WTC11 (cell line): Measurements from ENCODE around the gene LMF2. TPM values are rescaled to one million over a fixed set of nuclear protein-coding genes. Genes with fewer than 3 reads are reported as not detected.

Experiments
- ATAC-seq: fragments of 200-7000 bp; cut with Tn5 transposase; 2 replicates; pipeline ENCODE4 v1.10.0; 2021; ENCODE audit warnings: mild to moderate bottlenecking, moderate library complexity
- CTCF ChIA-PET: fragments of 300-600 bp; sonication (Branson Sonifier 250); formaldehyde crosslinking; loops from one replicate; lab custom pipeline; 2021; ENCODE audit warnings: antibody characterized with exemption; lab: Charles Lee
- POLR2A ChIA-PET: fragments of 350-600 bp; sonication (Branson Sonifier 250); formaldehyde crosslinking; loops from one replicate; lab custom pipeline; 2021; ENCODE audit warnings: antibody characterized with exemption; lab: Charles Lee
- DNase-seq: peaks from one replicate; pipeline ENCODE4 v3.0.0; 2021; ENCODE audit warnings: low spot score
- H3K27ac Mint-ChIP-seq: 2 replicates; pipeline ENCODE4 v1.8.0; 2021; ENCODE audit warnings: mixed read lengths
- H3K27me3 Mint-ChIP-seq: 2 replicates; pipeline ENCODE4 v1.8.0; 2021; ENCODE audit warnings: low read depth, mild to moderate bottlenecking, moderate library complexity, mixed read lengths
- H3K36me3 Mint-ChIP-seq: 2 replicates; pipeline ENCODE4 v1.8.0; 2021; ENCODE audit warnings: mixed read lengths
- H3K4me1 Mint-ChIP-seq: 2 replicates; pipeline ENCODE4 v1.8.0; 2022; ENCODE audit warnings: mixed read lengths
- H3K4me3 Mint-ChIP-seq: 2 replicates; pipeline ENCODE4 v1.8.0; 2021; ENCODE audit warnings: mild to moderate bottlenecking, moderate library complexity, mixed read lengths
- H3K9me3 Mint-ChIP-seq: 2 replicates; pipeline ENCODE4 v1.8.0; 2021; ENCODE audit warnings: mixed read lengths
- EMX1 ChIP-seq: fragments of 250-450 bp; sonication (Bioruptor Pico); IDR thresholded peaks from 2 replicates; pipeline ENCODE4 v1.8.0; 2021; ENCODE audit warnings: mild to moderate bottlenecking
- GTF2I ChIP-seq: fragments of 250-450 bp; sonication (Bioruptor Pico); conservative IDR thresholded peaks from 2 replicates; pipeline ENCODE4 v1.4.0; 2021; ENCODE audit warnings: mild to moderate bottlenecking
- JUN ChIP-seq: sonication (generic); formaldehyde crosslinking; IDR thresholded peaks from 2 replicates; pipeline ENCODE4 v1.8.0; 2023; ENCODE audit warnings: mild to moderate bottlenecking, missing genetic modification reagents
- PRRX2 ChIP-seq: fragments of 250-450 bp; sonication (Bioruptor Pico); IDR thresholded peaks from 2 replicates; pipeline ENCODE4 v1.8.0; 2021; ENCODE audit warnings: mild to moderate bottlenecking
- RORB ChIP-seq: fragments of 250-450 bp; sonication (Bioruptor Pico); IDR thresholded peaks from 2 replicates; pipeline ENCODE4 v1.9.0; 2021; ENCODE audit warnings: mild to moderate bottlenecking
- TEAD1 ChIP-seq: sonication (generic); formaldehyde crosslinking; IDR thresholded peaks from 2 replicates; pipeline ENCODE4 v1.8.0; 2022; ENCODE audit warnings: mild to moderate bottlenecking, missing genetic modification reagents
- ZBTB21 ChIP-seq: sonication (generic); formaldehyde crosslinking; IDR thresholded peaks from 2 replicates; pipeline ENCODE4 v1.8.1; 2023; ENCODE audit warnings: mild to moderate bottlenecking, missing genetic modification reagents, borderline replicate concordance
- ZNF317 ChIP-seq: sonication (generic); formaldehyde crosslinking; IDR thresholded peaks from 2 replicates; pipeline ENCODE4 v1.8.1; 2023; ENCODE audit warnings: low read depth, mild to moderate bottlenecking, moderate library complexity, missing genetic modification reagents, borderline replicate concordance
- ZNF396 ChIP-seq: fragments of 250-450 bp; sonication (Bioruptor Pico); IDR thresholded peaks from 2 replicates; pipeline ENCODE4 v1.8.0; 2021; ENCODE audit warnings: mild to moderate bottlenecking, moderate library complexity, borderline replicate concordance
- total RNA-seq: library from RNA; stranded (reverse); gene quantifications from 3 replicates; pipeline ENCODE4 v1.2.3, GENCODE V29; 2021
- TF ChIP-seq, protein P1 (sequence below): sonication (generic); formaldehyde crosslinking; IDR thresholded peaks from 2 replicates; pipeline ENCODE4 v1.8.1; 2022; ENCODE audit warnings: low read depth, mild to moderate bottlenecking, moderate library complexity, missing genetic modification reagents, borderline replicate concordance
- TF ChIP-seq, protein P2 (sequence below): fragments of 250-450 bp; sonication (Bioruptor Pico); IDR thresholded peaks from 2 replicates; pipeline ENCODE4 v2.1.2; 2022; ENCODE audit warnings: mild to moderate bottlenecking, moderate library complexity
- TF ChIP-seq, protein P3 (sequence below): fragments of 250-450 bp; sonication (Bioruptor Pico); IDR thresholded peaks from 2 replicates; pipeline ENCODE4 v1.9.0; 2021; ENCODE audit warnings: mild to moderate bottlenecking
- TF ChIP-seq, protein P4 (sequence below): sonication (generic); formaldehyde crosslinking; IDR thresholded peaks from 2 replicates; pipeline ENCODE4 v1.8.1; 2023; ENCODE audit warnings: mild to moderate bottlenecking, missing genetic modification reagents

The LMF2 gene
- total RNA-seq, 1 experiment from 2014 or later, result 43.7 TPM

DNA sequence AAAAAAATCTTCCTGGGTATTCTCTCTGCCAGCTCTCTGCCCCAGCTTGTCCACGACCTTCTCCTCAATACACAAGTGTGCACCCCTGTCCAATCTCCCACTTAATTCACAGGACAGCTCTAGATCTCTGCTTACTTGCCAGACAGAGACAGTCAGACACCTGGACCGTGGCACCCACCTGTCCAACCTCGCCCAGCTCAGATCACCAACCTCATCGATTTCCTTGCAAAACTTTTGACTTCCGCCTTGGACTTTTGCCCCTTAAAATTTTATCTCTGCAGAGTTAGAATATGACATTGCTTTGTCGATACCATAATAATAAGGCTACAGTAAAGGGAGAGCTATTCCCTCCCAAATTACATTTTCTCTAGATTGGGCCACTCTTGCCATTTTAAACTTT is 10.4 kb downstream of the LMF2 start:
- CTCF ChIA-PET, result interaction anchor here (0.6 to 2.6 kb wide), 17 partner anchors 9 to 264 kb away, joined by 3 to 24 read pairs (median 6); partner anchors contain the start of genes ADM2, LMF2, NCAPH2 and SCO2
- Mint-ChIP-seq H3K4me1 (peaks cover 6% of the 10 kb centered on the region), H3K27me3 (peaks cover 4% of the 10 kb centered on the region), H3K9me3 (no peaks in the 10 kb centered on the region), H3K27ac (no peak overlapping the region), H3K36me3 (no peaks in the 10 kb centered on the region), H3K4me3 (no peak overlapping the region)
- no peak for DNase-seq
- no peak for TF ChIP-seq ZBTB21
- POLR2A ChIA-PET, result interaction anchor here (0.7 to 1.5 kb wide), 2 partner anchors 12 to 31 kb away, joined by 3 to 4 read pairs; no protein-coding TSS in a partner anchor
- no peak for ATAC-seq

DNA sequence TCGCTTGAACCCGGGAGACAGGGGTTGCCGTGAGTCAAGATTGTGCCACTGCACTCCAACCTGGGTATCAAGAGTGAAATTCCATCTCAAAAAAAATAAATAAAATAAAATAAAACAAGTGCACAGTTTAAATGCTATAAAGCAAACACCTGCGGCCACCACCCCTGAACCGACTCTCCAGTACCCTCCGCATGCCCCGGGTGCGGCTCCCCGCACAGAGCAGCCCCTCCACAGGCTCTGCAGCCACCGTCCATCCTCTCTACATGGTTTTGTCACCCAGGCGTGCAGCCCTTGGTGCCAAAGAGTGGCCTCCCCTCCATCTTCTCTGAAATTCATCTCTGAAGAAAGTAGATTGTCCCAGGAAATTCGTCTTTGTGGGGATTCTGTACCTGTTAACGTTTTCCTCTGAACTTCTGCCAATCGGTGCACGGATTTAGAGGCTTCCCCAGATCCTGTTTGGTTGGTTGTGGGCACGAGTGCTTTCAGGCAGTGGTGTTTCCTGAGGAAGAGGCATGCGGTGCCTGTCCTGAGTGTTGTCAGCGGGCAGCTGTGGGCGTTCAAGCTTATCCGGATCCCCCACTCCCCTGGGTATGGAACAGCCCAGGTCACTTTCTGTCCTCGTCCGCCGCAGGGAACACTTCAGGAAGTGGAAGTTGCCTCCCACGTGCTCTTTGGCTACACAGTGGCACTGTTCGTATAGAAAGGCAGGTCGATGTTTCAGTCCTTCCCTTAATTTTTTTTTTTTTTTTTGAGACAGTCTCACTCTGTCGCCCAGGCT is 16.8 kb downstream of the LMF2 start:
- no peaks in the 10 kb centered on the region for H3K9me3 Mint-ChIP-seq
- H3K4me3 Mint-ChIP-seq, result no peak overlapping the region
- ChIA-PET CTCF (interaction anchor here (0.6 to 1.7 kb wide), 2 partner anchors 13 to 56 kb away, joined by 3 to 4 read pairs; no protein-coding TSS in a partner anchor), POLR2A (no interaction called here)
- no peaks in the 10 kb centered on the region for H3K36me3 Mint-ChIP-seq
- TF ChIP-seq TEAD1 (CRISPR knock-in tag), result no peak
- TF ChIP-seq, protein P1, sequence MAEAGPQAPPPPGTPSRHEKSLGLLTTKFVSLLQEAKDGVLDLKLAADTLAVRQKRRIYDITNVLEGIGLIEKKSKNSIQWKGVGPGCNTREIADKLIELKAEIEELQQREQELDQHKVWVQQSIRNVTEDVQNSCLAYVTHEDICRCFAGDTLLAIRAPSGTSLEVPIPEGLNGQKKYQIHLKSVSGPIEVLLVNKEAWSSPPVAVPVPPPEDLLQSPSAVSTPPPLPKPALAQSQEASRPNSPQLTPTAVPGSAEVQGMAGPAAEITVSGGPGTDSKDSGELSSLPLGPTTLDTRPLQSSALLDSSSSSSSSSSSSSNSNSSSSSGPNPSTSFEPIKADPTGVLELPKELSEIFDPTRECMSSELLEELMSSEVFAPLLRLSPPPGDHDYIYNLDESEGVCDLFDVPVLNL, result no peak
- no peak for TF ChIP-seq PRRX2 (CRISPR knock-in tag)
- TF ChIP-seq, protein P2, sequence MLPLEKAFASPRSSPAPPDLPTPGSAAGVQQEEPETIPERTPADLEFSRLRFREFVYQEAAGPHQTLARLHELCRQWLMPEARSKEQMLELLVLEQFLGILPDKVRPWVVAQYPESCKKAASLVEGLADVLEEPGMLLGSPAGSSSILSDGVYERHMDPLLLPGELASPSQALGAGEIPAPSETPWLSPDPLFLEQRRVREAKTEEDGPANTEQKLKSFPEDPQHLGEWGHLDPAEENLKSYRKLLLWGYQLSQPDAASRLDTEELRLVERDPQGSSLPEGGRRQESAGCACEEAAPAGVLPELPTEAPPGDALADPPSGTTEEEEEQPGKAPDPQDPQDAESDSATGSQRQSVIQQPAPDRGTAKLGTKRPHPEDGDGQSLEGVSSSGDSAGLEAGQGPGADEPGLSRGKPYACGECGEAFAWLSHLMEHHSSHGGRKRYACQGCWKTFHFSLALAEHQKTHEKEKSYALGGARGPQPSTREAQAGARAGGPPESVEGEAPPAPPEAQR (CRISPR knock-in tag), result no peak
- no peak for TF ChIP-seq EMX1 (CRISPR knock-in tag)
- TF ChIP-seq, protein P3, sequence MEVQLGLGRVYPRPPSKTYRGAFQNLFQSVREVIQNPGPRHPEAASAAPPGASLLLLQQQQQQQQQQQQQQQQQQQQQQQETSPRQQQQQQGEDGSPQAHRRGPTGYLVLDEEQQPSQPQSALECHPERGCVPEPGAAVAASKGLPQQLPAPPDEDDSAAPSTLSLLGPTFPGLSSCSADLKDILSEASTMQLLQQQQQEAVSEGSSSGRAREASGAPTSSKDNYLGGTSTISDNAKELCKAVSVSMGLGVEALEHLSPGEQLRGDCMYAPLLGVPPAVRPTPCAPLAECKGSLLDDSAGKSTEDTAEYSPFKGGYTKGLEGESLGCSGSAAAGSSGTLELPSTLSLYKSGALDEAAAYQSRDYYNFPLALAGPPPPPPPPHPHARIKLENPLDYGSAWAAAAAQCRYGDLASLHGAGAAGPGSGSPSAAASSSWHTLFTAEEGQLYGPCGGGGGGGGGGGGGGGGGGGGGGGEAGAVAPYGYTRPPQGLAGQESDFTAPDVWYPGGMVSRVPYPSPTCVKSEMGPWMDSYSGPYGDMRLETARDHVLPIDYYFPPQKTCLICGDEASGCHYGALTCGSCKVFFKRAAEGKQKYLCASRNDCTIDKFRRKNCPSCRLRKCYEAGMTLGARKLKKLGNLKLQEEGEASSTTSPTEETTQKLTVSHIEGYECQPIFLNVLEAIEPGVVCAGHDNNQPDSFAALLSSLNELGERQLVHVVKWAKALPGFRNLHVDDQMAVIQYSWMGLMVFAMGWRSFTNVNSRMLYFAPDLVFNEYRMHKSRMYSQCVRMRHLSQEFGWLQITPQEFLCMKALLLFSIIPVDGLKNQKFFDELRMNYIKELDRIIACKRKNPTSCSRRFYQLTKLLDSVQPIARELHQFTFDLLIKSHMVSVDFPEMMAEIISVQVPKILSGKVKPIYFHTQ (CRISPR knock-in tag), result no peak
- TF ChIP-seq GTF2I (CRISPR knock-in tag), result no peak
- no peak for TF ChIP-seq ZNF396
- TF ChIP-seq, protein P4, sequence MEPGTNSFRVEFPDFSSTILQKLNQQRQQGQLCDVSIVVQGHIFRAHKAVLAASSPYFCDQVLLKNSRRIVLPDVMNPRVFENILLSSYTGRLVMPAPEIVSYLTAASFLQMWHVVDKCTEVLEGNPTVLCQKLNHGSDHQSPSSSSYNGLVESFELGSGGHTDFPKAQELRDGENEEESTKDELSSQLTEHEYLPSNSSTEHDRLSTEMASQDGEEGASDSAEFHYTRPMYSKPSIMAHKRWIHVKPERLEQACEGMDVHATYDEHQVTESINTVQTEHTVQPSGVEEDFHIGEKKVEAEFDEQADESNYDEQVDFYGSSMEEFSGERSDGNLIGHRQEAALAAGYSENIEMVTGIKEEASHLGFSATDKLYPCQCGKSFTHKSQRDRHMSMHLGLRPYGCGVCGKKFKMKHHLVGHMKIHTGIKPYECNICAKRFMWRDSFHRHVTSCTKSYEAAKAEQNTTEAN (CRISPR knock-in tag), result no peak
- no peak for TF ChIP-seq JUN
- no peak for TF ChIP-seq RORB (CRISPR knock-in tag)
- TF ChIP-seq ZNF317 (CRISPR knock-in tag), result no peak
- TF ChIP-seq, all 79 proteins: peak for 0
- ATAC-seq (no peak), DNase-seq (no peak)
- H3K4me1 Mint-ChIP-seq, result no peaks in the 10 kb centered on the region
- no peak overlapping the region for H3K27ac Mint-ChIP-seq
- peaks cover 4% of the 10 kb centered on the region for H3K27me3 Mint-ChIP-seq
